H9 (cell line): Measurements from ENCODE around the gene ADGRG1. TPM values are rescaled to one million over a fixed set of nuclear protein-coding genes. Genes with fewer than 3 reads are reported as not detected.

Source experiments
- DNase-seq: peaks from one replicate; pipeline ENCODE4 v3.0.0-alpha.2; 2017
- H2AFZ ChIP-seq: one replicate; pipeline ENCODE4 v1.6.1; 2013; ENCODE audit warnings: mild to moderate bottlenecking, low read length, control low read depth, moderate library complexity
- H2AK5ac ChIP-seq: 2 replicates; pipeline ENCODE4 v1.6.1; 2013; ENCODE audit warnings: low read length, control low read depth, mixed read lengths; ENCODE audit not compliant: insufficient read length
- H2BK120ac ChIP-seq: one replicate; pipeline ENCODE4 v1.6.1; 2013; ENCODE audit warnings: low read depth, mild to moderate bottlenecking, low read length, control low read depth, inconsistent platforms; ENCODE audit not compliant: poor library complexity, severe bottlenecking
- H2BK12ac ChIP-seq: 2 replicates; pipeline ENCODE4 v1.6.1; 2013; ENCODE audit warnings: low read length, control low read depth, mixed read lengths, low read depth; ENCODE audit not compliant: insufficient read length
- H2BK15ac ChIP-seq: 2 replicates; pipeline ENCODE4 v1.6.1; 2013; ENCODE audit warnings: low read depth, low read length, control low read depth
- H2BK20ac ChIP-seq: one replicate; pipeline ENCODE4 v1.6.1; 2013; ENCODE audit warnings: low read depth, mild to moderate bottlenecking, low read length, control low read depth, inconsistent platforms; ENCODE audit not compliant: poor library complexity, severe bottlenecking
- H2BK5ac ChIP-seq: 2 replicates; pipeline ENCODE4 v1.6.1; 2013; ENCODE audit warnings: low read length, control low read depth, mixed read lengths; ENCODE audit not compliant: insufficient read length
- H3K14ac ChIP-seq: 2 replicates; pipeline ENCODE4 v1.6.1; 2013; ENCODE audit warnings: low read length, control low read depth; ENCODE audit not compliant: insufficient read depth
- H3K18ac ChIP-seq: 2 replicates; pipeline ENCODE4 v1.6.1; 2013; ENCODE audit warnings: low read depth, mild to moderate bottlenecking, mixed read lengths, low read length, control low read depth; ENCODE audit not compliant: insufficient read length
- H3K23ac ChIP-seq: 2 replicates; pipeline ENCODE4 v1.6.1; 2013; ENCODE audit warnings: low read length, control low read depth, mixed read lengths, low read depth; ENCODE audit not compliant: insufficient read length
- H3K23me2 ChIP-seq: 2 replicates; pipeline ENCODE4 v1.6.1; 2013; ENCODE audit warnings: low read depth, mild to moderate bottlenecking, mixed read lengths, low read length, control low read depth; ENCODE audit not compliant: insufficient read length, poor library complexity, severe bottlenecking
- H3K27ac ChIP-seq: 2 replicates; pipeline ENCODE4 v1.5.1; 2013; ENCODE audit warnings: low read length, control low read depth, mixed read lengths, low read depth; ENCODE audit not compliant: insufficient read length
- H3K27me3 ChIP-seq: 2 replicates; pipeline ENCODE4 v1.6.1; 2013; ENCODE audit warnings: low read length, control low read depth, inconsistent platforms; ENCODE audit not compliant: insufficient read depth
- H3K4ac ChIP-seq: 2 replicates; pipeline ENCODE4 v1.6.1; 2013; ENCODE audit warnings: low read depth, mild to moderate bottlenecking, control low read depth, inconsistent platforms, low read length, moderate library complexity
- H3K4me1 ChIP-seq: 2 replicates; pipeline ENCODE4 v1.6.1; 2013; ENCODE audit warnings: low read length, control low read depth, inconsistent platforms; ENCODE audit not compliant: insufficient read depth
- H3K4me2 ChIP-seq: 2 replicates; pipeline ENCODE4 v1.6.1; 2013; ENCODE audit warnings: low read length, control low read depth, mixed read lengths; ENCODE audit not compliant: insufficient read length, insufficient read depth
- H3K56ac ChIP-seq: 2 replicates; pipeline ENCODE4 v1.6.1; 2013; ENCODE audit warnings: low read depth, mild to moderate bottlenecking, mixed read lengths, low read length, control low read depth; ENCODE audit not compliant: insufficient read length
- H3K79me1 ChIP-seq: 2 replicates; pipeline ENCODE4 v1.6.1; 2013; ENCODE audit warnings: low read depth, mild to moderate bottlenecking, moderate library complexity, low read length, control low read depth, inconsistent platforms; ENCODE audit not compliant: insufficient read depth, poor library complexity, severe bottlenecking
- H3K79me2 ChIP-seq: 2 replicates; pipeline ENCODE4 v1.6.1; 2013; ENCODE audit warnings: low read length, control low read depth, inconsistent platforms; ENCODE audit not compliant: insufficient read depth
- H3K9ac ChIP-seq: 2 replicates; pipeline ENCODE4 v1.6.1; 2013; ENCODE audit warnings: low read length, control low read depth, mixed read lengths; ENCODE audit not compliant: insufficient read length; ENCODE audit errors: extremely low read depth
- H3K9me3 ChIP-seq: one replicate; pipeline ENCODE4 v1.6.1; 2013; ENCODE audit warnings: low read depth, low read length, inconsistent platforms; ENCODE audit not compliant: control insufficient read depth
- H3T11ph ChIP-seq: one replicate; pipeline ENCODE4 v1.6.1; 2013; ENCODE audit warnings: mild to moderate bottlenecking, low read length, control low read depth, inconsistent platforms
- H4K20me1 ChIP-seq: one replicate; pipeline ENCODE4 v1.6.1; 2013; ENCODE audit not compliant: control insufficient read depth, insufficient read length, insufficient read depth
- H4K5ac ChIP-seq: 2 replicates; pipeline ENCODE4 v1.6.1; 2013; ENCODE audit warnings: low read depth, mild to moderate bottlenecking, mixed read lengths, low read length, control low read depth; ENCODE audit not compliant: insufficient read length
- H4K8ac ChIP-seq: replicated peaks from 2 replicates; pipeline ENCODE4 v1.6.1; 2013; ENCODE audit warnings: low read length, control low read depth, mixed read lengths, low read depth; ENCODE audit not compliant: insufficient read length
- H4K91ac ChIP-seq: 2 replicates; pipeline ENCODE4 v1.6.1; 2013; ENCODE audit warnings: low read depth, mild to moderate bottlenecking, moderate library complexity, mixed read lengths, low read length, control low read depth; ENCODE audit not compliant: insufficient read length
- H3K27ac Mint-ChIP-seq, 3 experiments: 2 replicates in 2 of 3; 3 replicates in 1 of 3; pipeline ENCODE4 v1.8.0; 2020 to 2021; ENCODE audit warnings: mixed read lengths in 3 of 3, mild to moderate bottlenecking in 1 of 3, moderate library complexity in 1 of 3
- H3K27me3 Mint-ChIP-seq: 2 replicates; pipeline ENCODE4 v1.8.0; 2021; ENCODE audit warnings: low read depth, mild to moderate bottlenecking, moderate library complexity, mixed read lengths
- H3K36me3 Mint-ChIP-seq, 3 experiments: 2 replicates in 2 of 3; 3 replicates in 1 of 3; pipeline ENCODE4 v1.8.0; 2020 to 2021; ENCODE audit warnings: low read depth in 3 of 3, mixed read lengths in 3 of 3; ENCODE audit not compliant: insufficient read depth in 1 of 3
- H3K4me1 Mint-ChIP-seq, 2 experiments: 2 replicates each; pipeline ENCODE4 v1.8.0; 2020; ENCODE audit warnings: mixed read lengths in 2 of 2
- H3K4me3 Mint-ChIP-seq, 2 experiments: 2 replicates in 1 of 2; 3 replicates in 1 of 2; pipeline ENCODE4 v1.8.0; 2020 to 2021; ENCODE audit warnings: mild to moderate bottlenecking in 2 of 2, mixed read lengths in 2 of 2, moderate library complexity in 1 of 2
- H3K9me3 Mint-ChIP-seq, 2 experiments: 2 replicates in 1 of 2; 3 replicates in 1 of 2; pipeline ENCODE4 v1.8.0; 2020; ENCODE audit warnings: mild to moderate bottlenecking in 2 of 2, mixed read lengths in 2 of 2, moderate library complexity in 1 of 2
- WGBS: extraction: QIAGEN DNeasy Blood & Tissue Kit; methylation state at CpG from one replicate; pipeline ENCODE4 v1.1.7; 2013; ENCODE audit warnings: missing lambda C conversion rate, low lambda C conversion rate, mixed read lengths; ENCODE audit not compliant: insufficient read length; ENCODE audit errors: extremely low coverage; 5-methylcytosine and 5-hydroxymethylcytosine counted together
- total RNA-seq: library from RNA; stranded (reverse); gene quantifications from 2 replicates; pipeline ENCODE4 v1.2.1, GENCODE V29; 2021
- TF ChIP-seq, protein P1 (sequence below): fragments of 200-600 bp; sonication (generic); conservative IDR thresholded peaks from 3 replicates; pipeline ENCODE4 v1.8.0; 2021; ENCODE audit warnings: antibody characterized with exemption, mild to moderate bottlenecking

The ADGRG1 gene
- total RNA-seq, 1 experiment from 2014 or later, result 1.1 TPM

DNA sequence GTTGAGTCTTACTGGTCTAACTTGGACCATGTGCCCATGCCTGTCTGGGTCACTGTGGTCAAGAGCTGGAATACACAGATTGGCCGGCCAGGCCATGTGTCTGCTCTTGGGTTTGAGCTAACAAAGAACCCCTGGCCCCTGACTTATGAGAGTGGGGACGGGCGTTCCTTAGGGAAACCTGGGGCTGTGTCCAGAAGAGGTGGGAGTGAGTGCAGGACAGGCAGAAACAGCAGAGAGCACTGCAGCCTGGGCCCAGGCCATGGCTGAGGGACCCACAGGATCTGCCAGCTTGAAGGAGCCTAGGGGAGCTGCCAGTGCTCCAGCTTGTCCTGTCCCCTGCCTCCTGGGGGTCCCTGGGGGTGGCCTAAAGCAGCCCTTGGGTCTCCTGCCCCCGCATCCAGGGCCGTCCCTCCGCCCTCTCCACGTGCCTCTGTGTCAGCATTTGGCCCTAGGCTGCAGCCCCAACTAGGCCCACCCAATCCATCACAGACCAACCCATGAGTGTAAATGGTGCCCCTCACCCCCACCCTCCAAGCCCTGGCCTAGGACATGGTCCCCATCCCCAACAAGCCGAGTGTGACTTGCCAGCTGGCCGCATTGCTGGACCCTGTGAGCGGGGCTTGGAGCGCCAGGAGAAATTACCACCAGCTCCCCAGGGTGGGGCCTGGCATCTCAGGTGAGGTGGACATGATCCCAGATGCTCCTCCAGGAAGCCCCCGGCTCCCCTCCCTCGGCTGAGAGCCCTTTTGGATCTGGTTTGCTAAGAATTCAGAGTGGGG, 53.7 kb downstream of the ADGRG1 start:
- Histone ChIP-seq H3K27me3 (no peaks in the 10 kb centered on the region), H2AFZ (no peak overlapping the region), H3K9me3 (no peaks in the 10 kb centered on the region), H3K23ac (no peak overlapping the region), H3K4ac (no peak overlapping the region), H2BK5ac (no peak overlapping the region), H4K8ac (no peak overlapping the region), H3T11ph (no peak overlapping the region), H3K18ac (no peak overlapping the region), H3K14ac (no peak overlapping the region), H3K4me1 (no peaks in the 10 kb centered on the region; the same call in 1 of the 2 replicates), H3K23me2 (no peaks in the 10 kb centered on the region), H4K20me1 (no peaks in the 10 kb centered on the region), H2BK120ac (no peak overlapping the region), H4K5ac (no peak overlapping the region), H2BK20ac (no peak overlapping the region), H3K27ac (no peak overlapping the region), H2BK12ac (no peak overlapping the region), H3K79me2 (no peaks in the 10 kb centered on the region), H3K56ac (no peak overlapping the region), H4K91ac (no peak overlapping the region), H3K4me2 (no peak overlapping the region), H2BK15ac (no peak overlapping the region), H2AK5ac (no peak overlapping the region), H3K9ac (no peak overlapping the region), H3K79me1 (no peaks in the 10 kb centered on the region)
- Mint-ChIP-seq H3K4me1 (peaks cover 2 to 29% of the 10 kb centered on the region in 2 experiments; a peak in 3 of 4 replicates), H3K27ac (no peak overlapping the region), H3K27me3 (peaks cover 6% of the 10 kb centered on the region; the same call in 1 of the 2 replicates), H3K36me3 (no peaks in the 10 kb centered on the region), H3K9me3 (no peaks in the 10 kb centered on the region), H3K4me3 (no peak overlapping the region)
- no CpG with 5 or more reads among the region's 13 CpGs for WGBS
- DNase-seq, result no peak
- TF ChIP-seq, protein P1, sequence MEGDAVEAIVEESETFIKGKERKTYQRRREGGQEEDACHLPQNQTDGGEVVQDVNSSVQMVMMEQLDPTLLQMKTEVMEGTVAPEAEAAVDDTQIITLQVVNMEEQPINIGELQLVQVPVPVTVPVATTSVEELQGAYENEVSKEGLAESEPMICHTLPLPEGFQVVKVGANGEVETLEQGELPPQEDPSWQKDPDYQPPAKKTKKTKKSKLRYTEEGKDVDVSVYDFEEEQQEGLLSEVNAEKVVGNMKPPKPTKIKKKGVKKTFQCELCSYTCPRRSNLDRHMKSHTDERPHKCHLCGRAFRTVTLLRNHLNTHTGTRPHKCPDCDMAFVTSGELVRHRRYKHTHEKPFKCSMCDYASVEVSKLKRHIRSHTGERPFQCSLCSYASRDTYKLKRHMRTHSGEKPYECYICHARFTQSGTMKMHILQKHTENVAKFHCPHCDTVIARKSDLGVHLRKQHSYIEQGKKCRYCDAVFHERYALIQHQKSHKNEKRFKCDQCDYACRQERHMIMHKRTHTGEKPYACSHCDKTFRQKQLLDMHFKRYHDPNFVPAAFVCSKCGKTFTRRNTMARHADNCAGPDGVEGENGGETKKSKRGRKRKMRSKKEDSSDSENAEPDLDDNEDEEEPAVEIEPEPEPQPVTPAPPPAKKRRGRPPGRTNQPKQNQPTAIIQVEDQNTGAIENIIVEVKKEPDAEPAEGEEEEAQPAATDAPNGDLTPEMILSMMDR, result no peak
